Measurements from ENCODE around the gene PCDH10. TPM values are rescaled to one million over a fixed set of nuclear protein-coding genes. Genes with fewer than 3 reads are reported as not detected.
"Not testable (repeated sequence)": the region's sequence is repeated elsewhere in the genome, so short reads cannot be mapped to it uniquely, and the experiment has no call there.

The PCDH10 gene
- total RNA-seq, 1 experiment from 2014 or later: not detected

- Mint-ChIP-seq H3K36me3 (ENCODE audit: insufficient read depth, unreplicated experiment) (no peaks in the 10 kb centered on the region), H3K9me3 (ENCODE audit: unreplicated experiment) (no peaks in the 10 kb centered on the region), H3K27ac (ENCODE audit: unreplicated experiment) (no peak overlapping the region), H3K27me3 (ENCODE audit: insufficient read depth, unreplicated experiment) (no peaks in the 10 kb centered on the region), H3K4me1 (ENCODE audit: low read depth, unreplicated experiment) (no peaks in the 10 kb centered on the region), H3K4me3 (ENCODE audit: unreplicated experiment) (no peak overlapping the region)
- BruUV-seq (replicated peaks): no TSS peak
- Histone ChIP-seq H3K27me3 (replicated peaks; ENCODE audit: control insufficient read depth, insufficient read depth, low read length) (no peaks in the 10 kb centered on the region), H3K4me1 (no peaks in the 10 kb centered on the region), H3K36me3 (ENCODE audit: control insufficient read depth, insufficient read depth, low read length) (no peaks in the 10 kb centered on the region), H3K4me3 (ENCODE audit: low read depth, low read length) (no peak overlapping the region), H3K9me3 (no peaks in the 10 kb centered on the region)
- CTCF ChIA-PET: no interaction called here
- POLR2A ChIA-PET: no interaction called here
- intact Hi-C loops (cut with micrococcal nuclease; ENCODE audit: unreplicated experiment): no loop called here
- DNase-seq: no peak
- no peak for TF ChIP-seq CTCF (IDR thresholded peaks at IDR 0.05; ENCODE audit: insufficient read depth in 1 of 2, low read depth in 1 of 2, low read length in 1 of 2, severe bottlenecking in 1 of 2, unreplicated experiment in 1 of 2)
Observed at GRCh38 chr4:133190098-133190497, 41.0 kb downstream of the PCDH10 start.

GRCh38 chr4:133208694-133209285 is 59.7 kb downstream of the PCDH10 start:
- CTCF ChIA-PET: no interaction called here

GRCh38 chr4:133233922-133234321 is 84.8 kb downstream of the PCDH10 start:
- Mint-ChIP-seq H3K27me3 (ENCODE audit: insufficient read depth, unreplicated experiment) (no peaks in the 10 kb centered on the region), H3K4me1 (ENCODE audit: low read depth, unreplicated experiment) (no peaks in the 10 kb centered on the region), H3K4me3 (ENCODE audit: unreplicated experiment) (no peak overlapping the region), H3K9me3 (ENCODE audit: unreplicated experiment) (no peaks in the 10 kb centered on the region), H3K36me3 (ENCODE audit: insufficient read depth, unreplicated experiment) (no peaks in the 10 kb centered on the region), H3K27ac (ENCODE audit: unreplicated experiment) (no peak overlapping the region)
- Histone ChIP-seq H3K36me3 (ENCODE audit: control insufficient read depth, insufficient read depth, low read length) (no peaks in the 10 kb centered on the region), H3K27me3 (replicated peaks; ENCODE audit: control insufficient read depth, insufficient read depth, low read length) (no peaks in the 10 kb centered on the region), H3K4me1 (no peaks in the 10 kb centered on the region), H3K9me3 (no peaks in the 10 kb centered on the region), H3K4me3 (ENCODE audit: low read depth, low read length) (no peak overlapping the region)
- CTCF ChIA-PET: no interaction called here
- BruUV-seq (replicated peaks): no TSS peak
- intact Hi-C loops (cut with micrococcal nuclease; ENCODE audit: unreplicated experiment): no loop called here
- TF ChIP-seq CTCF (IDR thresholded peaks at IDR 0.05; ENCODE audit: insufficient read depth in 1 of 2, low read depth in 1 of 2, low read length in 1 of 2, severe bottlenecking in 1 of 2, unreplicated experiment in 1 of 2): no peak
- no peak for DNase-seq
- POLR2A ChIA-PET: no interaction called here

More at GRCh38 chr4:133208694-133209285, 59.7 kb downstream of the PCDH10 start:
- Histone ChIP-seq H3K4me3 (ENCODE audit: low read depth, low read length) (no peak overlapping the region), H3K9me3 (no peaks in the 10 kb centered on the region), H3K27me3 (replicated peaks; ENCODE audit: control insufficient read depth, insufficient read depth, low read length) (no peaks in the 10 kb centered on the region), H3K4me1 (no peaks in the 10 kb centered on the region), H3K36me3 (ENCODE audit: control insufficient read depth, insufficient read depth, low read length) (no peaks in the 10 kb centered on the region)
- Mint-ChIP-seq H3K4me1 (ENCODE audit: low read depth, unreplicated experiment) (no peaks in the 10 kb centered on the region), H3K27me3 (ENCODE audit: insufficient read depth, unreplicated experiment) (no peaks in the 10 kb centered on the region), H3K36me3 (ENCODE audit: insufficient read depth, unreplicated experiment) (no peaks in the 10 kb centered on the region), H3K27ac (ENCODE audit: unreplicated experiment) (no peak overlapping the region), H3K9me3 (ENCODE audit: unreplicated experiment) (peaks cover 9% of the 10 kb centered on the region), H3K4me3 (ENCODE audit: unreplicated experiment) (no peak overlapping the region)
- POLR2A ChIA-PET: no interaction called here
- no peak for DNase-seq
- TF ChIP-seq CTCF (IDR thresholded peaks at IDR 0.05; ENCODE audit: insufficient read depth in 1 of 2, low read depth in 1 of 2, low read length in 1 of 2, severe bottlenecking in 1 of 2, unreplicated experiment in 1 of 2): no peak
- no TSS peak for BruUV-seq (replicated peaks)
- intact Hi-C loops (cut with micrococcal nuclease; ENCODE audit: unreplicated experiment): no loop called here

GRCh38 chr4:133240451-133240850 is 91.4 kb downstream of the PCDH10 start:
- BruUV-seq (replicated peaks); POLR2A ChIA-PET; H3K4me3 ChIP-seq (ENCODE audit: low read depth, low read length); DNase-seq; H3K9me3 ChIP-seq; H3K27me3 Mint-ChIP-seq (ENCODE audit: insufficient read depth, unreplicated experiment); H3K36me3 ChIP-seq (ENCODE audit: control insufficient read depth, insufficient read depth, low read length); CTCF ChIA-PET; H3K4me1 ChIP-seq; intact Hi-C loops (cut with micrococcal nuclease; ENCODE audit: unreplicated experiment); H3K36me3 Mint-ChIP-seq (ENCODE audit: insufficient read depth, unreplicated experiment); H3K9me3 Mint-ChIP-seq (ENCODE audit: unreplicated experiment); H3K27me3 ChIP-seq (replicated peaks; ENCODE audit: control insufficient read depth, insufficient read depth, low read length); H3K4me3 Mint-ChIP-seq (ENCODE audit: unreplicated experiment); H3K4me1 Mint-ChIP-seq (ENCODE audit: low read depth, unreplicated experiment); H3K27ac Mint-ChIP-seq (ENCODE audit: unreplicated experiment): not testable (repeated sequence)
